ENCODE data around the gene ARHGAP5.
"Not testable (repeated sequence)": the region's sequence is repeated elsewhere in the genome, so short reads cannot be mapped to it uniquely, and the experiment has no call there.

ARHGAP5 gene

GRCh38 chr14:32126899-32127730 is 50.0 kb downstream of the ARHGAP5 start:
- not testable (repeated sequence) for DNase-seq

- not testable (repeated sequence) for DNase-seq
Observed at GRCh38 chr14:32127731-32128654, 50.9 kb downstream of the ARHGAP5 start.

GRCh38 chr14:32128703-32129102 is 51.6 kb downstream of the ARHGAP5 start:
- no peak for DNase-seq

GRCh38 chr14:32129124-32129523 is 52.0 kb downstream of the ARHGAP5 start:
- no peak for DNase-seq

GRCh38 chr14:32131689-32132088 is 54.6 kb downstream of the ARHGAP5 start:
- DNase-seq, result not testable (repeated sequence)

- peak; percentile 5 for DNase-seq
Observed at GRCh38 chr14:32134448-32135097, 57.5 kb downstream of the ARHGAP5 start.

- no peak for DNase-seq
Observed at GRCh38 chr14:32136027-32136825, 59.1 kb downstream of the ARHGAP5 start.

GRCh38 chr14:32137313-32137712 is 60.2 kb downstream of the ARHGAP5 start:
- DNase-seq, result no peak

GRCh38 chr14:32137892-32138291 is 60.8 kb downstream of the ARHGAP5 start:
- no peak for DNase-seq

GRCh38 chr14:32142341-32142740 is 65.2 kb downstream of the ARHGAP5 start:
- DNase-seq, result no peak

GRCh38 chr14:32142754-32143437 is 65.8 kb downstream of the ARHGAP5 start:
- DNase-seq, result no peak

- no peak for DNase-seq
Observed at GRCh38 chr14:32150392-32150791, 73.3 kb downstream of the ARHGAP5 start.

GRCh38 chr14:32166029-32166428 is 88.9 kb downstream of the ARHGAP5 start:
- no peak for DNase-seq

GRCh38 chr14:32166924-32167323 is 89.8 kb downstream of the ARHGAP5 start:
- no peak for DNase-seq

- no peak for DNase-seq
Observed at GRCh38 chr14:32167907-32168306, 90.8 kb downstream of the ARHGAP5 start.

GRCh38 chr14:32169191-32169590 is 92.1 kb downstream of the ARHGAP5 start:
- no peak for DNase-seq

GRCh38 chr14:32171469-32171868 is 94.4 kb downstream of the ARHGAP5 start:
- no peak for DNase-seq

GRCh38 chr14:32183151-32184058 is 106.3 kb downstream of the ARHGAP5 start:
- no peak for DNase-seq

GRCh38 chr14:32185097-32185496 is 108.0 kb downstream of the ARHGAP5 start:
- no peak for DNase-seq

- no peak for DNase-seq
Observed at GRCh38 chr14:32186248-32186647, 109.1 kb downstream of the ARHGAP5 start.

GRCh38 chr14:32189811-32190210 is 112.7 kb downstream of the ARHGAP5 start:
- DNase-seq, result no peak

Data from T1000 (cell line).